Thyroid gland (tissue), 4 donors: ENCODE results near the gene TLL1.

Source experiments
- POLR2A ChIP-seq, 2 donors: fragments of 450-650 bp; IDR thresholded peaks; one replicate each; pipeline ENCODE4 v1.6.1; 2017; ENCODE audit warnings: antibody characterized with exemption in 2 of 2, mild to moderate bottlenecking in 2 of 2, moderate library complexity in 1 of 2
- TF ChIP-seq, protein P1 (sequence below), 6 experiments: fragments of 200-600 bp in 3 of 6; fragments of 450-650 bp in 3 of 6; sonication (generic) in 3 of 6; IDR thresholded peaks; one replicate each; pipeline ENCODE4 v1.5.1; 2016 to 2019; ENCODE audit warnings: antibody characterized with exemption in 6 of 6, mild to moderate bottlenecking in 2 of 6, inconsistent platforms in 1 of 6, moderate library complexity in 1 of 6

DNA sequence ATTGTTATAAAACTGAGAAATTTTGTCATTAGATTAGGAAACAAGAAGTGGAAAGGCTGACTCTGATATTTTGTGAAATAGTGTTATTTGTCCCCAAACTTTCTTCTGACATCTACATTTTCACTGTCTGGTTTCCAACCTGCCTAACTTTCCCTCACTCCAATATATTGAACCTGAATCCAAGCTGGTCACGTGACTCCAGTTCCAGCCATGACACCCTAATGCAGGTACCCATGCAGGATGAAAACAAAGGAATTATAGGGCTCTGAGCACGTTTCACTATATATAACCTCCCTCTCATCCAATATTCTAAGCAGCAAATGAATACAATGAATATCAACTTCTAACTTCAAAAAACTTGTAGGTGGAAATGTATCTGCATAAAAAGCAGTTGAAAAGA is 231.6 kb downstream of the TLL1 start:
- TF ChIP-seq, protein P1, sequence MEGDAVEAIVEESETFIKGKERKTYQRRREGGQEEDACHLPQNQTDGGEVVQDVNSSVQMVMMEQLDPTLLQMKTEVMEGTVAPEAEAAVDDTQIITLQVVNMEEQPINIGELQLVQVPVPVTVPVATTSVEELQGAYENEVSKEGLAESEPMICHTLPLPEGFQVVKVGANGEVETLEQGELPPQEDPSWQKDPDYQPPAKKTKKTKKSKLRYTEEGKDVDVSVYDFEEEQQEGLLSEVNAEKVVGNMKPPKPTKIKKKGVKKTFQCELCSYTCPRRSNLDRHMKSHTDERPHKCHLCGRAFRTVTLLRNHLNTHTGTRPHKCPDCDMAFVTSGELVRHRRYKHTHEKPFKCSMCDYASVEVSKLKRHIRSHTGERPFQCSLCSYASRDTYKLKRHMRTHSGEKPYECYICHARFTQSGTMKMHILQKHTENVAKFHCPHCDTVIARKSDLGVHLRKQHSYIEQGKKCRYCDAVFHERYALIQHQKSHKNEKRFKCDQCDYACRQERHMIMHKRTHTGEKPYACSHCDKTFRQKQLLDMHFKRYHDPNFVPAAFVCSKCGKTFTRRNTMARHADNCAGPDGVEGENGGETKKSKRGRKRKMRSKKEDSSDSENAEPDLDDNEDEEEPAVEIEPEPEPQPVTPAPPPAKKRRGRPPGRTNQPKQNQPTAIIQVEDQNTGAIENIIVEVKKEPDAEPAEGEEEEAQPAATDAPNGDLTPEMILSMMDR (IDR thresholded peaks at IDR 0.05) = no peak
- TF ChIP-seq POLR2A (IDR thresholded peaks at IDR 0.05) = no peak
